NCI-H1417 (cell line): Measurements from ENCODE around the gene TTC24.
"Not testable (repeated sequence)": the region's sequence is repeated elsewhere in the genome, so short reads cannot be mapped to it uniquely, and the experiment has no call there.

Experiments used
- DNase-seq, 3 experiments: peaks; one replicate each; lab custom pipeline; 2025; lab: John Stamatoyannopoulos, UW

TTC24 gene

GRCh38 chr1:156586892-156587477 lies 7.5 kb downstream of the TTC24 start:
- DNase-seq, result no peak

- DNase-seq, result not testable (repeated sequence)
These were observed 8.4 kb downstream of the TTC24 start for GRCh38 chr1:156587927-156588326.

GRCh38 chr1:156589546-156589945 lies 10.0 kb downstream of the TTC24 start:
- no peak for DNase-seq

- DNase-seq, result no peak
These were observed 11.0 kb downstream of the TTC24 start for GRCh38 chr1:156590326-156591180.

- no peak for DNase-seq
These were observed 11.6 kb downstream of the TTC24 start for GRCh38 chr1:156591181-156591431.

- peak; percentile 83 to 94 (median 85) for DNase-seq
These were observed 12.1 kb downstream of the TTC24 start, which contains the start of gene NAXE for GRCh38 chr1:156591432-156592157. Gene NAXE, plus strand, starts transcription at chr1:156591776. Its CDS starts 29 bp downstream, at chr1:156591805.

- no peak for DNase-seq
These were observed 12.8 kb downstream of the TTC24 start for GRCh38 chr1:156592158-156592909.

- DNase-seq, result peak in 1 of 3 experiments; percentile 53
These were observed 13.6 kb downstream of the TTC24 start for GRCh38 chr1:156592910-156593660.

- no peak for DNase-seq
These were observed 14.1 kb downstream of the TTC24 start for GRCh38 chr1:156593661-156593989.

- no peak for DNase-seq
These were observed 14.7 kb downstream of the TTC24 start for GRCh38 chr1:156594190-156594589.

- no peak for DNase-seq
These were observed 15.5 kb downstream of the TTC24 start for GRCh38 chr1:156595016-156595415.

- DNase-seq, result no peak
These were observed 16.9 kb downstream of the TTC24 start for GRCh38 chr1:156596426-156596825.

- DNase-seq, result no peak
These were observed 18.6 kb downstream of the TTC24 start for GRCh38 chr1:156598125-156598524.

GRCh38 chr1:156598731-156599432 lies 19.4 kb downstream of the TTC24 start:
- DNase-seq, result no peak

- no peak for DNase-seq
These were observed 20.3 kb downstream of the TTC24 start for GRCh38 chr1:156599811-156600210.

GRCh38 chr1:156600733-156601121 lies 21.2 kb downstream of the TTC24 start:
- DNase-seq, result no peak

GRCh38 chr1:156601122-156601830 lies 21.8 kb downstream of the TTC24 start, which contains the start of gene GPATCH4:
Gene GPATCH4, minus strand, starts transcription at chr1:156601479.
- peak; percentile 89 to 92 (median 91) for DNase-seq

- DNase-seq, result peak in 1 of 3 experiments; percentile 44
These were observed 22.4 kb downstream of the TTC24 start for GRCh38 chr1:156601892-156602291.

- DNase-seq, result no peak
These were observed 23.1 kb downstream of the TTC24 start for GRCh38 chr1:156602557-156602993.

GRCh38 chr1:156607344-156607743 lies 27.8 kb downstream of the TTC24 start:
- DNase-seq, result not testable (repeated sequence)
